ENCODE data around the gene BSCL2. TPM values are rescaled to one million over a fixed set of nuclear protein-coding genes. Genes with fewer than 3 reads are reported as not detected.

BSCL2 gene
- total and polyA plus RNA-seq, 2 of the 13 experiments (the other 11 are each of a cell fraction or from before 2014, with no cell fraction given) = 19.5 to 21.1 TPM

DNA sequence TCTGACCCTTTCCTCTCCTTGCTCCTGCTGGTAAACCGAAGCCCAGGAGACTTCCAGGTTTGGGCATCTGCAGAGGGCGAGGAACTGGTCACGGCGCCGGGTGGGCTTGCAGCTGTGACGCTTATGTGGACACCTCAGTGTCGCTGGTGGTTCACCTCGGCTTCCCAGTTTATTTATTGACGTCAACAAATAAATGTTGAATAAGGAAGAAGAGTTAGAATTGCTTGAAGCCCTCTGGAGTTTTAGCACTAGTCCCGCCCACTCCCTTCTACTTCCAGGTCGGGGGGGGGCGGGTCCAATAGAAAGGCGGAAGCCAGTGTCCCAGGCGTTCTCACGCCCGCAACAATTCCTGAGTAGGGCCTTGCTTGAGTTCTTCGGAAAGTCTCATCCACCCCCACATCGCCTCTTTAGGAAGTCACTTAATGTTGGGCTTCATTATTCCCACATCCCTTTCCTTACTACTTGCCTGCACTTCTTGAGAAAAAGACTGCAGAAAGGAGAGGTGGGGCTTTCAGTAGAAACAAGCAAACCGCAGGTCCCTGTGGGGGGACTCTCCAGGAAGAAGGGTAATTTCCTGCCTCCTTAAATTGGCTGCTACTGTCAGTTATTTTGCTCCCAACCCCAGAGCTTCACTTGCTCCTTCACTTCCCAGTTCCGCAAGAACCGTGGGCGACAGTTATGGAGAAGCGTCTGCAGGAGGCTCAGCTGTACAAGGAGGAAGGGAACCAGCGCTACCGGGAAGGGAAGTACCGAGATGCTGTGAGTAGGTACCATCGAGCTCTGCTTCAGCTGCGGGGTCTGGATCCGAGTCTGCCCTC is 21.2 kb upstream of the BSCL2 start, which contains the start of gene TTC9C (continued):
- TF ChIP-seq, protein P1, sequence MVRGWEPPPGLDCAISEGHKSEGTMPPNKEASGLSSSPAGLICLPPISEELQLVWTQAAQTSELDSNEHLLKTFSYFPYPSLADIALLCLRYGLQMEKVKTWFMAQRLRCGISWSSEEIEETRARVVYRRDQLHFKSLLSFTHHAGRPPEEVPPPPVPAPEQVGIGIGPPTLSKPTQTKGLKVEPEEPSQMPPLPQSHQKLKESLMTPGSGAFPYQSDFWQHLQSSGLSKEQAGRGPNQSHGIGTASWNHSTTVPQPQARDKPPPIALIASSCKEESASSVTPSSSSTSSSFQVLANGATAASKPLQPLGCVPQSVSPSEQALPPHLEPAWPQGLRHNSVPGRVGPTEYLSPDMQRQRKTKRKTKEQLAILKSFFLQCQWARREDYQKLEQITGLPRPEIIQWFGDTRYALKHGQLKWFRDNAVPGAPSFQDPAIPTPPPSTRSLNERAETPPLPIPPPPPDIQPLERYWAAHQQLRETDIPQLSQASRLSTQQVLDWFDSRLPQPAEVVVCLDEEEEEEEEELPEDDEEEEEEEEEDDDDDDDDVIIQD (CRISPR knock-in tag; IDR thresholded peaks at IDR 0.05; ENCODE audit: low read depth) = no peak
- TF ChIP-seq ZNF788 (CRISPR knock-in tag; IDR thresholded peaks at IDR 0.05; ENCODE audit: borderline replicate concordance) (no peak), NCOR1 (IDR thresholded peaks at IDR 0.05; ENCODE audit: borderline replicate concordance, low read length) (peak; percentile 21; the same call in 1 of the 2 replicates), JARID2 (CRISPR knock-in tag; IDR thresholded peaks at IDR 0.05; ENCODE audit: insufficient replicate concordance) (peak; percentile 80), CBX5 (CRISPR knock-in tag; IDR thresholded peaks at IDR 0.05; ENCODE audit: borderline replicate concordance) (peak; percentile 33; the same call in 1 of the 2 replicates), ZNF776 (CRISPR knock-in tag; IDR thresholded peaks at IDR 0.05) (no peak), NFE2 (CRISPR knock-in tag; IDR thresholded peaks at IDR 0.05) (no peak), ZNF557 (CRISPR knock-in tag; IDR thresholded peaks at IDR 0.05) (no peak), ZNF264 (CRISPR knock-in tag; IDR thresholded peaks at IDR 0.05) (peak; percentile 51; the same call in 1 of the 2 replicates)
- TF ChIP-seq, protein P2, sequence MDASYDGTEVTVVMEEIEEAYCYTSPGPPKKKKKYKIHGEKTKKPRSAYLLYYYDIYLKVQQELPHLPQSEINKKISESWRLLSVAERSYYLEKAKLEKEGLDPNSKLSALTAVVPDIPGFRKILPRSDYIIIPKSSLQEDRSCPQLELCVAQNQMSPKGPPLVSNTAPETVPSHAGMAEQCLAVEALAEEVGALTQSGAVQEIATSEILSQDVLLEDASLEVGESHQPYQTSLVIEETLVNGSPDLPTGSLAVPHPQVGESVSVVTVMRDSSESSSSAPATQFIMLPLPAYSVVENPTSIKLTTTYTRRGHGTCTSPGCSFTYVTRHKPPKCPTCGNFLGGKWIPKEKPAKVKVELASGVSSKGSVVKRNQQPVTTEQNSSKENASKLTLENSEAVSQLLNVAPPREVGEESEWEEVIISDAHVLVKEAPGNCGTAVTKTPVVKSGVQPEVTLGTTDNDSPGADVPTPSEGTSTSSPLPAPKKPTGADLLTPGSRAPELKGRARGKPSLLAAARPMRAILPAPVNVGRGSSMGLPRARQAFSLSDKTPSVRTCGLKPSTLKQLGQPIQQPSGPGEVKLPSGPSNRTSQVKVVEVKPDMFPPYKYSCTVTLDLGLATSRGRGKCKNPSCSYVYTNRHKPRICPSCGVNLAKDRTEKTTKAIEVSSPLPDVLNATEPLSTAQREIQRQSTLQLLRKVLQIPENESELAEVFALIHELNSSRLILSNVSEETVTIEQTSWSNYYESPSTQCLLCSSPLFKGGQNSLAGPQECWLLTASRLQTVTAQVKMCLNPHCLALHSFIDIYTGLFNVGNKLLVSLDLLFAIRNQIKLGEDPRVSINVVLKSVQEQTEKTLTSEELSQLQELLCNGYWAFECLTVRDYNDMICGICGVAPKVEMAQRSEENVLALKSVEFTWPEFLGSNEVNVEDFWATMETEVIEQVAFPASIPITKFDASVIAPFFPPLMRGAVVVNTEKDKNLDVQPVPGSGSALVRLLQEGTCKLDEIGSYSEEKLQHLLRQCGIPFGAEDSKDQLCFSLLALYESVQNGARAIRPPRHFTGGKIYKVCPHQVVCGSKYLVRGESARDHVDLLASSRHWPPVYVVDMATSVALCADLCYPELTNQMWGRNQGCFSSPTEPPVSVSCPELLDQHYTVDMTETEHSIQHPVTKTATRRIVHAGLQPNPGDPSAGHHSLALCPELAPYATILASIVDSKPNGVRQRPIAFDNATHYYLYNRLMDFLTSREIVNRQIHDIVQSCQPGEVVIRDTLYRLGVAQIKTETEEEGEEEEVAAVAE (CRISPR knock-in tag; IDR thresholded peaks at IDR 0.05; ENCODE audit: borderline replicate concordance) = peak; percentile 41; the same call in 1 of the 2 replicates

All from HepG2 (cell line).